Caco-2 (cell line): Measurements from ENCODE around the gene CEACAM19. TPM values are rescaled to one million over a fixed set of nuclear protein-coding genes. Genes with fewer than 3 reads are reported as not detected.
A peak's percentile ranks its signal among the peaks of the same experiment; 100 is the strongest.

Source experiments
- BruUV-seq: library from RNA; stranded (reverse); fragments of 400-500 nt; replicated peaks from 2 replicates; lab custom pipeline; 2021; lab: Mats Ljungman, UMichigan
- CTCF ChIA-PET: fragments of 300-600 bp; sonication (Branson Sonifier 250); formaldehyde crosslinking; loops from one replicate; lab custom pipeline; 2022; ENCODE audit warnings: antibody characterized with exemption; lab: Charles Lee
- POLR2A ChIA-PET: fragments of 300-600 bp; sonication (Branson Sonifier 250); formaldehyde crosslinking; loops from one replicate; lab custom pipeline; 2022; ENCODE audit warnings: antibody characterized with exemption; lab: Charles Lee
- DNase-seq, 2 experiments: peaks; one replicate each; pipeline versions ENCODE4 v3.0.0 to v3.0.0-alpha.2; 2020 to 2022
- H3K27me3 ChIP-seq: replicated peaks from 2 replicates; pipeline ENCODE4 v1.6.0; 2011; ENCODE audit warnings: low read length; ENCODE audit not compliant: control insufficient read depth, insufficient read depth
- H3K36me3 ChIP-seq: 2 replicates; pipeline ENCODE4 v1.5.1; 2011; ENCODE audit warnings: low read length; ENCODE audit not compliant: control insufficient read depth, insufficient read depth
- H3K4me1 ChIP-seq: fragments of 250-450 bp; sonication (Bioruptor Pico); 2 replicates; pipeline ENCODE4 v1.5.1; 2020; ENCODE audit warnings: mild to moderate bottlenecking
- H3K4me3 ChIP-seq: 2 replicates; pipeline ENCODE4 v1.5.1; 2011; ENCODE audit warnings: low read depth, mild to moderate bottlenecking, control low read depth, low read length
- H3K9me3 ChIP-seq: fragments of 250-450 bp; sonication (Bioruptor Pico); 2 replicates; pipeline ENCODE4 v1.5.1; 2020; ENCODE audit warnings: mild to moderate bottlenecking, moderate library complexity
- H3K27ac Mint-ChIP-seq: one replicate; pipeline ENCODE4 v1.8.0; 2022; ENCODE audit warnings: mixed read lengths; ENCODE audit not compliant: unreplicated experiment
- H3K27me3 Mint-ChIP-seq: one replicate; pipeline ENCODE4 v1.8.0; 2022; ENCODE audit warnings: mixed read lengths; ENCODE audit not compliant: insufficient read depth, unreplicated experiment
- H3K36me3 Mint-ChIP-seq: one replicate; pipeline ENCODE4 v1.8.0; 2022; ENCODE audit warnings: mild to moderate bottlenecking, mixed read lengths; ENCODE audit not compliant: insufficient read depth, unreplicated experiment
- H3K4me1 Mint-ChIP-seq: one replicate; pipeline ENCODE4 v1.8.0; 2022; ENCODE audit warnings: low read depth, mixed read lengths; ENCODE audit not compliant: unreplicated experiment
- H3K4me3 Mint-ChIP-seq: one replicate; pipeline ENCODE4 v1.8.0; 2022; ENCODE audit warnings: mild to moderate bottlenecking, moderate library complexity, mixed read lengths; ENCODE audit not compliant: unreplicated experiment
- H3K9me3 Mint-ChIP-seq: one replicate; pipeline ENCODE4 v1.8.0; 2022; ENCODE audit warnings: mixed read lengths; ENCODE audit not compliant: unreplicated experiment
- intact Hi-C: fragments of 100-400 bp; cut with micrococcal nuclease; formaldehyde crosslinking; loops from one replicate; pipeline ENCODE4 v1.10.0; 2022; ENCODE audit not compliant: unreplicated experiment
- total RNA-seq: library from RNA; stranded (reverse); gene quantifications from 2 replicates; pipeline ENCODE4 v1.2.3, GENCODE V29; 2022
- TF ChIP-seq, protein P1 (sequence below), 2 experiments: fragments of 200-600 bp in 1 of 2; IDR thresholded peaks; 1 replicate in 1 of 2; 2 replicates in 1 of 2; pipeline versions ENCODE4 v1.5.1 to v1.8.0; 2011 to 2022; ENCODE audit warnings: antibody characterized with exemption in 1 of 2, control low read depth in 1 of 2, inconsistent platforms in 1 of 2, low read depth in 1 of 2, low read length in 1 of 2, mild to moderate bottlenecking in 1 of 2, moderate library complexity in 1 of 2; ENCODE audit not compliant: insufficient read depth in 1 of 2, severe bottlenecking in 1 of 2, unreplicated experiment in 1 of 2

The CEACAM19 gene
- total RNA-seq, 1 experiment from 2014 or later = 2.9 TPM

DNA sequence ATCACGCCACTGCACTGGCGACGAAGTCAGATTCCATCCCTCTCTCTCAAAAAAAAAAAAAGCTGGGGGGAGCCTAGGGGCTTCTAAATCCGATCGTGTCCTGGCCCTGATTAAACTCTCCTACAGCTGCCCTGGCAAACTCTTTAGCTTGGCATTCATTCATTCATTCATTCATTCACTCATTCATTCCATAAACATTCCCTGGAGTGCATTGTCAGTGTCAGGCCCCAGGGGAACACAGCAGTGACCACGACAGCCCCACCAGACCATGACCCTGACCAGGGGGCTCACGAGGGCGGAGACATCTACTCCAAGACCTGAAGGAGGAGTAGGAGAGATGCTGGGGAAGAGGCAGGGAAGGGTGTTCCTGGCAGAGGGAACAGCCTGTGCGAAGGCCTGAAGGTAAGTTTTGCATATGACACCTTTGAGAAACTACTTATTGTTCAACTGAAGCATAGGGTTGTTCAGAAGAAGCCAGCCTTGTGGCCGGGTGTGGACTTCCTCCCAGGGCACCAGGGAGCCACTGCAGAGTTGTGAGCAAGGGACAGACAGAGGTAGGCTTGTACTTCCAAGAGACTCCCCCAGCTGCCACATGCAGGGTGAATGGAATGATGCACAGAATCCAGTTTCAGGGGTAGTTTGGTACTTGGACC, 52.1 kb downstream of the CEACAM19 start:
- ChIA-PET CTCF (interaction anchor here (0.6 to 5.5 kb wide), 38 partner anchors 9 to 336 kb away, joined by 3 to 206 read pairs (median 6); partner anchors contain the start of genes BCAM, BCL3, CBLC and NECTIN2), POLR2A (interaction anchor here (0.6 to 1.6 kb wide), 6 partner anchors 28 to 84 kb away, joined by 3 to 12 read pairs (median 7); partner anchors contain the start of gene CBLC)
- Mint-ChIP-seq H3K4me3 (peak overlapping the region; percentile 62), H3K27me3 (no peaks in the 10 kb centered on the region), H3K36me3 (peaks cover 5% of the 10 kb centered on the region), H3K4me1 (peaks cover 48% of the 10 kb centered on the region), H3K9me3 (no peaks in the 10 kb centered on the region), H3K27ac (peak overlapping the region; percentile 43)
- BruUV-seq = no TSS peak
- peak overlapping the region; percentile 15 for H3K4me3 ChIP-seq
- no peaks in the 10 kb centered on the region; the same call in 1 of the 2 replicates for H3K36me3 ChIP-seq
- H3K9me3 ChIP-seq = no peaks in the 10 kb centered on the region
- intact Hi-C loops = no loop called here
- DNase-seq = no peak
- no peaks in the 10 kb centered on the region for H3K27me3 ChIP-seq
- peaks cover 56% of the 10 kb centered on the region for H3K4me1 ChIP-seq
- TF ChIP-seq, protein P1, sequence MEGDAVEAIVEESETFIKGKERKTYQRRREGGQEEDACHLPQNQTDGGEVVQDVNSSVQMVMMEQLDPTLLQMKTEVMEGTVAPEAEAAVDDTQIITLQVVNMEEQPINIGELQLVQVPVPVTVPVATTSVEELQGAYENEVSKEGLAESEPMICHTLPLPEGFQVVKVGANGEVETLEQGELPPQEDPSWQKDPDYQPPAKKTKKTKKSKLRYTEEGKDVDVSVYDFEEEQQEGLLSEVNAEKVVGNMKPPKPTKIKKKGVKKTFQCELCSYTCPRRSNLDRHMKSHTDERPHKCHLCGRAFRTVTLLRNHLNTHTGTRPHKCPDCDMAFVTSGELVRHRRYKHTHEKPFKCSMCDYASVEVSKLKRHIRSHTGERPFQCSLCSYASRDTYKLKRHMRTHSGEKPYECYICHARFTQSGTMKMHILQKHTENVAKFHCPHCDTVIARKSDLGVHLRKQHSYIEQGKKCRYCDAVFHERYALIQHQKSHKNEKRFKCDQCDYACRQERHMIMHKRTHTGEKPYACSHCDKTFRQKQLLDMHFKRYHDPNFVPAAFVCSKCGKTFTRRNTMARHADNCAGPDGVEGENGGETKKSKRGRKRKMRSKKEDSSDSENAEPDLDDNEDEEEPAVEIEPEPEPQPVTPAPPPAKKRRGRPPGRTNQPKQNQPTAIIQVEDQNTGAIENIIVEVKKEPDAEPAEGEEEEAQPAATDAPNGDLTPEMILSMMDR (IDR thresholded peaks at IDR 0.05; ENCODE audit: insufficient read depth in 1 of 2, low read depth in 1 of 2, low read length in 1 of 2, severe bottlenecking in 1 of 2, unreplicated experiment in 1 of 2) = no peak

DNA sequence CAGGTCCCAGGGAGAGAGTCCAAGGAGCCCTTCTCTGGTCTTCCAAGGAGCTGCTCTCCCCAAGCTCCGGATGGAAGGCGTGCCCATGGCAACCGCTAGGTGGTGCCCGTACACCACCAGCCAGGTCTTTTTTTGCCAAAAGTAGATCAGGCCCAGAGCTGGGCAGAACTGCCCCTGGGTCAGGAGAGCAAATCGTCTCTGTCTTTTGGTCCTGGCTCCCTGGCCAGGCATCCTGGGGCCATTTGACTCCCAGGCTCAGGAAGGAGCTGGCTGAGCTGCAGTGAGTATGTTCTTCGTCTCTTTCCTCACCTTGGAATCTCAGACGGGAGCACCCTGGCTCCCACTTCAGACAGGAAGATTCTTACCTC, 52.7 kb downstream of the CEACAM19 start:
- H3K4me3 Mint-ChIP-seq = peak overlapping the region; percentile 62
- BruUV-seq = no TSS peak
- H3K4me1 ChIP-seq = peaks cover 53% of the 10 kb centered on the region
- H3K27me3 Mint-ChIP-seq = no peaks in the 10 kb centered on the region
- peaks cover 5% of the 10 kb centered on the region for H3K36me3 Mint-ChIP-seq
- H3K4me1 Mint-ChIP-seq = peaks cover 47% of the 10 kb centered on the region
- CTCF ChIA-PET = interaction anchor here (0.6 to 5.5 kb wide), 40 partner anchors 8 to 336 kb away, joined by 3 to 206 read pairs (median 5); partner anchors contain the start of genes BCAM, BCL3, CBLC and NECTIN2
- no peaks in the 10 kb centered on the region; the same call in 1 of the 2 replicates for H3K36me3 ChIP-seq
- no peaks in the 10 kb centered on the region for H3K27me3 ChIP-seq
- POLR2A ChIA-PET = interaction anchor here (0.6 to 1.6 kb wide), 6 partner anchors 25 to 83 kb away, joined by 3 to 12 read pairs (median 6); partner anchors contain the start of gene CBLC
- no peaks in the 10 kb centered on the region for H3K9me3 ChIP-seq
- no peaks in the 10 kb centered on the region for H3K9me3 Mint-ChIP-seq
- TF ChIP-seq, protein P1 (IDR thresholded peaks at IDR 0.05; ENCODE audit: insufficient read depth in 1 of 2, low read depth in 1 of 2, low read length in 1 of 2, severe bottlenecking in 1 of 2, unreplicated experiment in 1 of 2) = peak; percentile 97 to 98
- intact Hi-C loops = loop anchor here (1.0 kb wide), 7 partner anchors 18 to 121 kb away; no protein-coding TSS in a partner anchor
- H3K4me3 ChIP-seq = peak overlapping the region; percentile 15
- peak; percentile 87 to 91 for DNase-seq
- H3K27ac Mint-ChIP-seq = peak overlapping the region; percentile 43

DNA sequence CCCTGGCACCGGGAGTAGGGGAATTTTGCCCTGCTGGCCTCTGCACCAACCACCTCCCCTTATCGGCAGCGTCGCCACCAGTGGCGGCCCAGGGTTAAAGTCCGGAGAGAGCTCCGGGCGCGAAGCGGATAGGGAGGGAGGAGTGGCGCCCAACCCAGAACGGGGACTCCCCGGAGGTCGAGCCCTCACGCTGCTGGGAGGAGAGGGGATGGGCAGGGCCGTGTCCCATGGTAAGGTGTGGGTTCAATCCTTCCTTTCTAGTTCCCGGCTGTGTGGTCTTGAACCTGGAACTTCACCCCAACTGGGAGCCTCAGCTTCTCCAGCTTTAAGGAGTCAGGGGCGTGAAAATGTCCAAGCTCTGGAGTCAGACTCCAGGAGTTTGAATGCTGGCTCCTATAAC, 54.0 kb downstream of the CEACAM19 start:
- TF ChIP-seq, protein P1 (IDR thresholded peaks at IDR 0.05; ENCODE audit: insufficient read depth in 1 of 2, low read depth in 1 of 2, low read length in 1 of 2, severe bottlenecking in 1 of 2, unreplicated experiment in 1 of 2) = peak in 1 of 2 experiments; percentile 2
- ChIA-PET CTCF (interaction anchor here (0.6 to 5.5 kb wide), 12 partner anchors 10 to 225 kb away, joined by 3 to 206 read pairs (median 4); partner anchors contain the start of genes NECTIN2 and ZNF180), POLR2A (interaction anchor here (0.6 to 1.5 kb wide), 4 partner anchors 16 to 499 kb away, joined by 4 to 10 read pairs (median 8); no protein-coding TSS in a partner anchor)
- Mint-ChIP-seq H3K9me3 (no peaks in the 10 kb centered on the region), H3K36me3 (peaks cover 5% of the 10 kb centered on the region), H3K27me3 (no peaks in the 10 kb centered on the region), H3K4me3 (peak overlapping the region; percentile 62), H3K27ac (peak overlapping the region; percentile 43), H3K4me1 (peaks cover 40% of the 10 kb centered on the region)
- H3K27me3 ChIP-seq = no peaks in the 10 kb centered on the region
- peak; percentile 78 to 84 for DNase-seq
- intact Hi-C loops = no loop called here
- peak overlapping the region; percentile 34 for H3K4me3 ChIP-seq
- H3K36me3 ChIP-seq = no peaks in the 10 kb centered on the region; the same call in 1 of the 2 replicates
- H3K9me3 ChIP-seq = no peaks in the 10 kb centered on the region
- peaks cover 47% of the 10 kb centered on the region for H3K4me1 ChIP-seq
- no TSS peak for BruUV-seq
